T47D (cell line): ENCODE measurements around the gene NTN3.
A peak's percentile ranks its signal among the peaks of the same experiment; 100 is the strongest.

ENCODE experiments used
- DNase-seq, 2 experiments: peaks; one replicate each; pipeline versions ENCODE4 v3.0.0 to v3.0.0-alpha.2; 2011 to 2012; ENCODE audit warnings: low read depth in 1 of 2, low spot score in 1 of 2
- JUND ChIP-seq: IDR thresholded peaks from 2 replicates; pipeline ENCODE4 v1.6.1; 2012; ENCODE audit warnings: low read depth
- in situ Hi-C: cut with HindIII; loops from 2 replicates; pipeline ENCODE4 v1.10.0; 2016; ENCODE audit warnings: low sequenced_read_pairs, low pct_unique_long_range_greater_than_20kb

NTN3 gene

DNA sequence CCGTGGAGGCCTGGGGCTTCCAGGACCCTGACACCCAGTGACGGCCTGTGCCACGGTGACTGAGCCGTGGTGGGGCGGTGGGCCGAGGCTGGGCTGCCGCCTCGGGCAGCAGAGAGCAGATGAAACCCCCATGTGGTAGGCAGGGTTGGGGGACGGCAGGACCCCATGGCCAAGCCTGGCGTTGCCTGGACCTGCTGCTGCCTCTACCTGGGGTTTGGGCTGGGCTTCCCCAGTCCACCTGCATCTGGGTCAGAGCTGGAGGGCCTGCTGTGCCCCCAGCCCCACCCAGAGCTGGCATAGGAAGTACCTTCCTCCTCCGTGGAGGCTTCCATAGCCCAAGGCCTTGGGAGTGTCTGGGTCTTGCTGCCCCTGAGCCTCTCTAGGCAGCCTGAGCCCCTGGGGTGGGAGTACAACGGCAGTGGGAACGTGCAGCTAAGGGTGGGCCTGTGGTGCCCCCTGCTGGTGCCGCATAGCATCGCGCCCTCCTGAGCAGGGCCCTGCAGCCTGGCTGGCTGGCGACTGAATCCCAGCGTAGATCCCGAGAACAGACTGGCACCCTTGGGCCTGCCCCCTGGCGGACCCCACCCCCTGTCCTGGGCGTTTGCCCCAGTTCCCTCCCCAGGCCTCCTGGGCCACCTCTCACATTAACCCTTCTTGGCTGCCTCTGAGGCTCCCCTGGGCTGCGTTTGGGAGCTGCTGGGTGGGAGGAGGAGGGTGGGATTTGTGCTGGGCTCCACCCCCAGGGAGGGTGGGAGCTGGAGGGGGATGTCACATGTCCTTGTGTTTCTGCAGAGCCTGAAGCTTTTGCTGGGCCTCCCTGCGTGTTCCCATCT lies 30.0 kb downstream of the NTN3 start:
- in situ Hi-C loops, result no loop called here
- peak; percentile 79 to 84 for DNase-seq
- no peak for TF ChIP-seq JUND

DNA sequence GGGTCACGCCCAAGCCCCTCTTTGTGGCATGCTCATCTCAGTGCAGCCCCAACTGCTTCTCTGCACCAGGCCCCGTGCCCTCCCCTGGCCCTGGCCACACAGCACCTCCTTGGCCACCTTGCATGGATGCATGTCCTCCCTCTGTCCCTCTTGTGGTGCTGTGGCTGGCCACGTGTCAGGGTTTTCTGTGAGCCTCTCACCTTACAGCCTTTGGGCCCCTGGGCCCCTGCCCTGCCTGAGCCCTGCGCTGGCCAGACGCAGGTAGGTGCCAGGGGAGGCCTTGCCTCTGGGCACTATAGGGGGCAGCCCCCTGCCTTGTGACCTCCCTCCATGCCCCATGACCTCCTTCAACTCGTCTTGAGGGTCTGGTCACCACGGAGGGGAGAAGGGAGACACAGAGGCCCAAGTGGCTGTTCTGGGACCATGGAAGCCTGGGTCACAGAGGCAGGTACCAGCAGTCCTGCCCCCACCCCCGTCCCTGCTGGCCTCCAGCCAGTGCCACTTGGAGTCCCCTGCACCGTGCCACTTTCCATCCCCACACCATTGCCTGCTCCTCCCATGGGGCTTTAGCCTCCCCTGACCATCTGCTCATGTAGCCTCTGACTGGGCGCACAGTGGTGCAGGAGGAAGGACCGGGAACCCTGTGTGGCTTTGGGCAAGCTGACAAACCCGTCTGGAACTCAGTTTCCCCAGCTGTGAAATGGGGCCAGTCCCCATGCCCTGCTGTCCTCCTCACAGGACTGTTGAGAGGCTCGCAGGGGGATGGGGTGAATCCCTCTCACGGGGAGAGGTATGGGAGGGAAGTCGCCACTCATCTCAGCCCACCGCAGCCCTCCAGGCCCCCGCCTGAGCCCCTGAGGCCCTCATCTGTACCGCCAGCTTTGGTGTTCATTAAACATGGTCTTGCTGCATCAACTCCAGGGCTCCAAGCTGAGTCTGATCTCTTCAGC lies 31.1 kb downstream of the NTN3 start:
- in situ Hi-C loops, result no loop called here
- TF ChIP-seq JUND, result no peak
- no peak for DNase-seq

DNA sequence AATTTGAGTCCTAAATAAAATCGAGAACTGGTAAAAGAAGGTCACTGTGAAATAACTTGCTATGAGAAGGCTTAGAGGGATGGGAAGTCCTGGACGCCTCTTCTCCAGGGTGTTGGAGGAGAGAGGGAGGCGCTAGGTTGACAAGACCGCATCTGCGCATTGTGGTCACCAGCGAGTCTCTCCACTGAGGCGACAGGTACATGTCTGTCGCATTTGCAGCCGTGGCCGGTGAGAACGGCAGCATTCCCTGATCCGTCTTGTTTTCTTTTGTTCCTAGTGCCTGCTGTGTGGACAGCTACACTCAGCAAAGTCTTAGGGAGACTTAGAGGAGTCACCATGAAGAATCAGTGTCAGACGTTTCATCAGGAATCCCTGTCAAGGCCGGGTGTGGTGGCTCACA lies 34.6 kb downstream of the NTN3 start:
- no peak for TF ChIP-seq JUND
- DNase-seq, result no peak
- in situ Hi-C loops, result no loop called here

DNA sequence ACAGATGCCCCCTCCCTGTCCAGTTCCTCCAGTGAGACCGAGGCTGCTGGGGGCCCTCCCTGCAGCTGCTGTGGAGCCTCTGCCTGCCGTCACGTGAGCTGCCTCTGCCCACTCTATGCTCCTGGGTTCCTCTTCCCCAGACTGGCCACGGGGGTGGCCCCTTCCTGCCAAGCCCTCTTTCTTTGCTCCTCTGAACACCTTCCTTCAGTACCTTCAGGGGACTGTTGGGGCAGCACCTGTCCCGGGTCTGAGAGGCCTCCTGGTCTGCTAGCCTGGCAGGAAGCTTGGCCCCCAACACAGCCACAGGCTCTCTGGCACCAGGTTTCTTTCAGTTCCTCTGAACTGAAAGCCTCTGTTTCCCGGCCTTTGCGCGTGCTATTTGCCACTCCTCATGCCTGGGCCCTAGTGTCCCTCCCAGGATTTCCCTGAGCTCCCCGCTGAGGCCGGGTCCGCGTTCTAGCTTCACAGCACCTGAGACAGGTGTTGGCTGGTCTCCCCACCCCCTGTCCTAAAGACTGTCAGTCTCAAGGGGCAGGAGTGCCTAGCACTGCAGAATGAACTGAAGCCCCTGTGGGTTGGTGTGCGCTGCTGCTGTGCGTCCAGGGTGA lies 36.1 kb downstream of the NTN3 start:
- in situ Hi-C loops, result no loop called here
- TF ChIP-seq JUND, result no peak
- DNase-seq, result no peak

GRCh38 chr16:2507665-2508064 lies 36.6 kb downstream of the NTN3 start:
- no peak for TF ChIP-seq JUND
- no peak for DNase-seq
- in situ Hi-C loops, result no loop called here

- no peak for TF ChIP-seq JUND
- in situ Hi-C loops, result no loop called here
- DNase-seq, result no peak
These were observed 37.8 kb downstream of the NTN3 start for GRCh38 chr16:2508722-2509400.

GRCh38 chr16:2511128-2511800 lies 40.2 kb downstream of the NTN3 start:
- in situ Hi-C loops, result no loop called here
- DNase-seq, result no peak
- TF ChIP-seq JUND, result no peak

DNA sequence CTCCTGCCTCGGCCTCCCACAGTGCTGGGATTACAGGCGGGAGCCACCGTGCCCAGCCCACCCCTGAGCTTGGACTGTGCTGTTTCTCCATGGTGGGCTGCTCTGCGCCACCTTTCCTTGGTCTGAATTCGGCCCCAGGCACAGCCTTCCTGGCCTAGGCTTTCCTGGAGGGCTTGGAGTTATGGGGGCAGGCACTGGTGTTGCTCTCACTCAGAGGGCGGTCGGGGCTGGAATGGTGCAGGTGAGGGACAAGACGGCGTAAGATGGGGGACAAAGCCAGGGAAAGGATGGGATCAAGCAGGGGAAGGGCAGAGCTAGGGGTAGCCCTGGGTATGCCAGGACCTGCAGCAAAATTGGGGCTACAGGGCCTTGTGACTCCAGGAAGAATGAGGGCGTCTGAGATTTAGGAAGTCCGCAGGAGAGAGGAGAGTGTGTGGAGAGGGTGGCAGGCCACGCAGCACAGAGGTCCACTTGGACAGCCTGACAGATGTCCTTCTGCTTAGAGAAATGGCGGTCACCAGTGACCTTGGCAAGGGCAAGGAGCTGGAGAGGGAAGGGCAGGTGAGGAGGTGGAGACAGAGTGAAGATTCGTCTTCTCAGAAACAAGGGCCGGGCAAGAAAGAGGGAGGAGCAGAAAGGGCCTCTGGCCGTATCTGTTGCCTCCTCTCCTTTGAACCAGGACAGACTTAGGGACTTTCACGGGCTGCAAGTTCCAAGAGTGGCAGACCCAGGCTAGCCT lies 41.1 kb downstream of the NTN3 start:
- no peak for TF ChIP-seq JUND
- in situ Hi-C loops, result no loop called here
- DNase-seq, result no peak

DNA sequence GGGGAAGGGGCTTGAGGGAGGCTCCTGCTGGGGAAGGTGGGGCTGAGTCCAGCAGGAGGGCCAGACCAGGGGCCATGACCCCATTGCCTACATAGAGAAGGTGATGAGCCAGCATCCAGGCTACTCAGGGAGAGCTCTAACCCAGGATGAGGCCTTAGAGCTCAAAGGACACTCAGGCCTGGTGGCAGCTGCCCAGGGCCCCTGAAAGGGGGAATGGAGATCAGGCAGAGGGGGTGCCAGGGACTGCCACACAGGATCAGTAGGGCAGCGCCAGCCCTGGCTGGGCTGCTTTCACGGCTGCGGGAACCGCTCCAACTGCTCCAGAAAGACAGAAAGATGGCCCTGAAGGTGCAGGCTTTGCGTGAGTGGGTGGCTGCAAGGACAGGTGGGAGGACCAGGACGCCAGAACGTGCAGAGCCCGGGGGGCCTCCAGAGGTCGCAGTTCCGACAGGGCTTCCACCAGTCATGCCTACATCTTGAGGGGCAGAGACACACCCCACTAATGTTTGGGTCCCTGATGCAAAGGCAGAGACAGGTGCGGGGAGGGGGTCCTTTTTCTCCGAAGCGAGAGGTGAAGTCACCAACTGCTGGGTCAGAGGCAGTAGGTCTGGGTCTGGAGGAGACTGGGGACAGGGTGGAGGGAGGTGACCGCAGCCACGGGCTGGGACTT lies 41.8 kb downstream of the NTN3 start:
- no peak for DNase-seq
- in situ Hi-C loops, result no loop called here
- no peak for TF ChIP-seq JUND

- TF ChIP-seq JUND, result no peak
- in situ Hi-C loops, result no loop called here
- DNase-seq, result peak; percentile 96 to 98
These were observed 42.6 kb downstream of the NTN3 start, which contains the start of gene ATP6V0C for GRCh38 chr16:2513405-2514332. Gene ATP6V0C, plus strand, starts transcription at chr16:2513952. Its CDS starts 152 bp downstream, at chr16:2514104.
